GM18511 (cell line): ENCODE data around the gene CORO1C.
"Not testable (repeated sequence)": the region's sequence is repeated elsewhere in the genome, so short reads cannot be mapped to it uniquely, and the experiment has no call there.

Experiments
- ATAC-seq: cut with Tn5 transposase; IDR thresholded peaks from one replicate; pipeline ENCODE4 v1.9.1; 2021; ENCODE audit warnings: mild to moderate bottlenecking, moderate library complexity; ENCODE audit not compliant: unreplicated experiment

Gene CORO1C

GRCh38 chr12:108638141-108638827 lies 93.0 kb downstream of the CORO1C start:
- no peak for ATAC-seq

GRCh38 chr12:108637222-108637971 lies 93.9 kb downstream of the CORO1C start:
- no peak for ATAC-seq

- no peak for ATAC-seq
These were observed 95.1 kb downstream of the CORO1C start for GRCh38 chr12:108635997-108636808.

GRCh38 chr12:108635201-108635996 lies 95.9 kb downstream of the CORO1C start:
- ATAC-seq, result peak; percentile 56

GRCh38 chr12:108634341-108634751 lies 97.0 kb downstream of the CORO1C start:
- no peak for ATAC-seq

GRCh38 chr12:108633534-108634248 lies 97.6 kb downstream of the CORO1C start, which contains the start of gene SELPLG:
SELPLG (minus strand) TSS chr12:108633894; CDS start chr12:108624307, 9,587 bp downstream.
- peak; percentile 72 for ATAC-seq

- ATAC-seq, result no peak
These were observed 98.2 kb downstream of the CORO1C start for GRCh38 chr12:108633081-108633533.

- not testable (repeated sequence) for ATAC-seq
These were observed 100.1 kb downstream of the CORO1C start for GRCh38 chr12:108631261-108631660.

- ATAC-seq, result no peak
These were observed 100.7 kb downstream of the CORO1C start for GRCh38 chr12:108630481-108631207.

- ATAC-seq, result no peak
These were observed 101.4 kb downstream of the CORO1C start for GRCh38 chr12:108629824-108630476.

GRCh38 chr12:108629151-108629550 lies 102.2 kb downstream of the CORO1C start:
- no peak for ATAC-seq

GRCh38 chr12:108627134-108627920 lies 104.0 kb downstream of the CORO1C start:
- no peak for ATAC-seq

- ATAC-seq, result no peak
These were observed 106.1 kb downstream of the CORO1C start for GRCh38 chr12:108625228-108625627.

- ATAC-seq, result no peak
These were observed 107.7 kb downstream of the CORO1C start for GRCh38 chr12:108623577-108623976.

GRCh38 chr12:108622921-108623514 lies 108.3 kb downstream of the CORO1C start:
- ATAC-seq, result no peak

GRCh38 chr12:108622421-108622820 lies 108.9 kb downstream of the CORO1C start:
- no peak for ATAC-seq

- ATAC-seq, result no peak
These were observed 110.2 kb downstream of the CORO1C start for GRCh38 chr12:108621161-108621560.
